DMS53 treated with DMSO at 0.1 percent for 48 hours (cell line): ENCODE data around the gene AMIGO3.
A peak's percentile ranks its signal among the peaks of the same experiment; 100 is the strongest.
"Not testable (repeated sequence)": the region's sequence is repeated elsewhere in the genome, so short reads cannot be mapped to it uniquely, and the experiment has no call there.

ENCODE experiments used
- DNase-seq: peaks from one replicate; lab custom pipeline; 2025; ENCODE audit not compliant: unreplicated experiment; lab: John Stamatoyannopoulos, UW

AMIGO3 gene, protein sequence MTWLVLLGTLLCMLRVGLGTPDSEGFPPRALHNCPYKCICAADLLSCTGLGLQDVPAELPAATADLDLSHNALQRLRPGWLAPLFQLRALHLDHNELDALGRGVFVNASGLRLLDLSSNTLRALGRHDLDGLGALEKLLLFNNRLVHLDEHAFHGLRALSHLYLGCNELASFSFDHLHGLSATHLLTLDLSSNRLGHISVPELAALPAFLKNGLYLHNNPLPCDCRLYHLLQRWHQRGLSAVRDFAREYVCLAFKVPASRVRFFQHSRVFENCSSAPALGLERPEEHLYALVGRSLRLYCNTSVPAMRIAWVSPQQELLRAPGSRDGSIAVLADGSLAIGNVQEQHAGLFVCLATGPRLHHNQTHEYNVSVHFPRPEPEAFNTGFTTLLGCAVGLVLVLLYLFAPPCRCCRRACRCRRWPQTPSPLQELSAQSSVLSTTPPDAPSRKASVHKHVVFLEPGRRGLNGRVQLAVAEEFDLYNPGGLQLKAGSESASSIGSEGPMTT

DNA sequence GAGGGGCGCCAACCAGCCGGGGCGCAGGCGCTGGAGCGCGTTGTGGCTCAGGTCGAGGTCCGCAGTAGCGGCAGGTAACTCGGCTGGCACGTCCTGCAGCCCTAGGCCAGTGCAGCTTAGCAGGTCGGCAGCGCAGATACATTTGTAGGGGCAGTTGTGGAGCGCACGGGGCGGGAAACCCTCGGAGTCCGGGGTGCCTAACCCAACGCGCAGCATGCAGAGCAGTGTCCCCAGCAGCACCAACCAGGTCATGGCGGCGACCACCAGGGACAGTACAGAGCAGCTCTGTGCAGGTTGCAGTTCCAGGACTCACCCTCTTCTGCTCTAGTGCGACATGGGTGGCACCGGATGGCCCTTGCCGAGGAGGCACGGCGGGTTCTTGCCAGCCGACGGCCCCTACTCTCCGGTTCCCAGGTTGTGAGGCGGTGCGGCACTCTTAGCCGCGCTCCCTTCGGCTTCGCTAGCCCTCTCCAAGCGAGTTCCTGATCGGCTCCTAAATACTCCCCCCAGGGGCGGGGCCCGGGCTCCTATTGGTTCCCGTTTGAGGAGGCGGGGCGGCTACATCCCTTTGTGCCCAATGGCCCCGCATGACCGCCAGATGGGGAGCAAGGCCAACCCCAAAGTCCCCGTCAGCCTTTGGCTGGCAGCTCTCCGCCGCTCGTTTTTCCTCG is at the start of gene AMIGO3:
AMIGO3 (minus strand) TSS at position 471 of the 671 bp plus-strand sequence; CDS start at position 252, 219 bp downstream.
- DNase-seq = peak; percentile 47

DNA sequence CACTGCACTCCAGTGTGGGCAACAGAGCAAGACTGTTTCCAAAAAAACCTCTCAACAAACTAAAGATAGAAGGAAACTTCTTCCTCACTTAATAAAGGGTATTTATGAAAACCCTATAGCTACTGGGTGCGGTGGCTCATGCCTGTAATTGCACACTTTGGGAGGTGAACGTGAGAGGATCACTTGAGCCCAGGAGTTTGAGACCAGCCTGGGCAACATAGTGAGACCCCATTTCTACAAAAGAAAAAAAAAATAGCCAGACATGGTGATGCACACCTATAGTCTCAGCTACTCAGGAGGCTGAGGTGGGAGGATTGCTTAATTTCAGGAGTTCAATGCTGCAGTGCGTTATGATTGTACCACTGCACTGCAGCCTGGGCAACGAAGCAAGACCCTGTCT is 44.5 kb upstream of the AMIGO3 start:
- no peak for DNase-seq

DNA sequence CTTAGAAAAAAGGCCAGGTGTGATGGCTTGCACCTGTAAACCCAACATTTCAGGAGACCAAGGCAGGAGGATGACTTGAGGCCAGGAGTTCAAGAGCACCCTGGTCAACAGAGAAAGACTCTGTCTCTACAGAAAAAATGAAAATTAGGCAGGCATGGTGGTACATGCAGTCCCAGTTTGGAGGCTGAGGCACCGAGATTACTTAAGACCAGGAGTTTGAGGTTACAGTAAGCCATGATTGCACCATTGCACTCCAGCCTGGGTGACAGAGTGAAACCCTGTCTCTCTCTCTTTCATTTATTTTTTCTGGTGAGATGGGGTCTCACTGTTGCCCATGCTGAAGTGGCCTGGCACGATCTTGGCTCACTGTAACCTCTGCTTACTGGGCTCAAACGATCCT is 42.2 kb upstream of the AMIGO3 start:
- DNase-seq = no peak

DNA sequence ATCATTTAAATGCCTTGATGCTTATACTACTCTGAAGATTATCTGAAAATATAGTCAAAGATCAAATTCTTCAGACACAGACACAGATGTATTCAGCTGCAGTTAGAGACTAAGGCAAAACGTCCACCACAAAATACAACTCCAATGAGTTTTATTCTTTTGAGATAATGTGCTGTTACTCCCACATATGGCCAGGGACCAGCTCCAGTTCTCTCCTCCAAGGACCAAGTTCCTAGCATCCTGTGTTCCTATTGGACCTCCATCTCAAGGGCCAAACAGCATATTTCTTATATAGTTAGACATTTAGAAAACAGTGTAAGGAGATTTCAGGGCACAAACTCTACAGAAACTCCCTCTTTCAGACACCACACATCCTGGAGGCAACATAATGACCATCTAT is 39.7 kb upstream of the AMIGO3 start:
- no peak for DNase-seq

DNA sequence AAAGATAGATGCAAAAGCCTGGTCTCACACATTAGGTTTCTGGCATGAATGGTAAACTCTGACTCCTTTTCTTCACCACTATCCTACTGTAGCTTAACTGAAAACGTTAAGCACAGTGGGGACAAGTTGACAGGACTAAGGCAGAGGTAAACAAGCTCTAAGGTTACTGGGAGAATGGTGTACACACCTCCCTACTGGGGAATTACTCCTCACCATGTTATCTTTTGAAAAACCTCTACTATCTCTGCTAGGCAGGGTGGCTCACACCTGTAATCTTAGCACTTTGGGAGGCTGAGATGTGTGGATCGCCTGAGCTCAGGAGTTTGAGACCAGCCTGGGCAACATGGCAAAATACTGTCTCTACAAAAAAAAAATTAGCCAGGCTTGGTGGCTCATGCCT is 37.7 kb upstream of the AMIGO3 start:
- DNase-seq = no peak

DNA sequence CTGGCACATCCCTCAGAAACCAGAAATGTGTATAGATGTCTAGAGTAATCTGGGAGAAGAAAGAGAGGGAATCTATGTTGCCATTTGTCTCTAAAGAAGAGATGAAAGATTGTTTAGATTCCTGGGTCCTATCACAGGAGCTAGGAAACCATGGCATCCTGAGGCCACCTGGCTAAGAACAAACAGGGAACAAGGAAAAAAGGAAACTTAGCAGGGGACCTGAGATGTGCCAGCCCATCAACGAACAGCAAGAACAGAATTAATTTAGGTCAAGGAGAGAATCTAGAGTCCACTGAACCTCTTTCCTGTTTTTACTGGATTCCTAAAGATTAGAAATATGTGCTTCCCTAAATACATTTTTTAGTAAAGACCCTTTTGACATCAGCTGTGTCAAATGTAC is 36.6 kb upstream of the AMIGO3 start:
- DNase-seq = no peak

DNA sequence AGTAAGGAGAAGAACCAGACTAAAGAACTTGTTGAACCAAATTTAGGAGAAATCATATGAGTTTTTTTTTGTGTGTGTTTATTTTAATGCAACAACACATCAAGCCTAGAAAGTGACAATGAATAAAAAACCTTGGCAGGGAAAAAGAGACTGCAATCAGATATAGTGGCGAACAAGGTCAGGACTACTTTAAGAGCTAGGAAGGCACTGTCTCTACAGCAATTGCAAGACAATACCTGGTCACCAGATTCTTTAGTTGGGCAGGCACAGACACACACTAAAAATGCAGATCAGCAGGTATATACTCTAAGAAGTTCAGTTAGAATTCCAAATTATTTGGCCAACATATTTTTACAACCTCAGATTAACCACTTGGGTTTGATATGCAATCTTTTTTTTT is 35.1 kb upstream of the AMIGO3 start:
- no peak for DNase-seq

DNA sequence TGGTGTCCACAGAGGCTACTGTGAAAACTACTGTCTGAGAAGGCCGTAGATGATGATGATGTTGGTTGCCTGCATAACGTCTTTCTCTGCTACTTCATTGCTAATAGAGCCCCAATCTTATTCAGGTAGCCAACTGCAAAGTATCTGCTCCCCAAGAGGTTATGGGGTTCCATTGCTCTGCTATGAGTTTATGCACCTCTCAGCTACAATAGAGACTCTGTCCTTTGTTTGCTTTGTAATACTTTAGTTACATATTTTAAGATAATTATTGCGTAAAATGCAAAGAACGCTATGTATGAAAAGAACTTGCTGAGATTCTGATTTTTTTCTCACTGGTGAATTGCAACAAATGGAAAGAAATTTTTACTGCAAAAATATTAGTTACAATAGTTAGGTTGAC is 32.0 kb upstream of the AMIGO3 start:
- no peak for DNase-seq

DNA sequence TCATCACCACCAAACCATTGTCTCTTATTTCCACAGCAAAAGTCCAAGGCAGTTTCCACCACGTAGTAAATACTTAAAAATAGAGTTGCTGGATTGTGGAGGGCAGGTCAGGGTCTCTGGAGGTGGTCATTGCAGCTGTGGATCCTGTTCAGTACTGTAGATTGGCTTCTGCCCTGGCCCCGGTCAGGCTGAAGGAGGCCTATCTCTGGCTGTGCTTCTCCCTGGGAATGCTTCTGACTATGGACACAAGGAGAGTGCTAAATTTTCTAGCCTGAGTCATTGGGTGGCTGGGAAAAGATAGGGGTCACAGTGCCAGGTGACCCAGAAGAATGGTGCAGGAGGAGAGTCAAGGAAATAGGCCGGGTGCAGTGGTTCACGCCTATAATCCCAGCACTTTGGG is 30.6 kb upstream of the AMIGO3 start:
- DNase-seq = no peak

DNA sequence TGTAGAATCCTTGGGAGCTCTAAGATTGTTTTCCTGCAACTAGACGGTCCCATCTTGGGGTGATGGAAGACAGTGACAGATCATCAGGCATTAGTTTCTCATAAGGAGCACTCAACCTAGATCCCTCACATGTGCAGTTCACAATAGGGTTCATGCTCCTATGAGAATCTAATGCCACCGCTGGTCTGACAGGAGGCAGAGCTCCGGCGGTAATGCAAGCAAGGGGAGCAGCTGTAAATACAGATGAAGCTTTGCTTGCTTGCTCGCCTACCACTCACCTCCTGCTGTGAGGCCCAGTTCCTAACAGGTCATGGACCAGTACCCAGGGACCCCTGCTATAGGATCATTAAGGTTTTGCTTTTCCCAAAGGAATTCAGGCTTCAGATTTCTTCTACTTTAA is 29.4 kb upstream of the AMIGO3 start:
- DNase-seq = not testable (repeated sequence)

DNA sequence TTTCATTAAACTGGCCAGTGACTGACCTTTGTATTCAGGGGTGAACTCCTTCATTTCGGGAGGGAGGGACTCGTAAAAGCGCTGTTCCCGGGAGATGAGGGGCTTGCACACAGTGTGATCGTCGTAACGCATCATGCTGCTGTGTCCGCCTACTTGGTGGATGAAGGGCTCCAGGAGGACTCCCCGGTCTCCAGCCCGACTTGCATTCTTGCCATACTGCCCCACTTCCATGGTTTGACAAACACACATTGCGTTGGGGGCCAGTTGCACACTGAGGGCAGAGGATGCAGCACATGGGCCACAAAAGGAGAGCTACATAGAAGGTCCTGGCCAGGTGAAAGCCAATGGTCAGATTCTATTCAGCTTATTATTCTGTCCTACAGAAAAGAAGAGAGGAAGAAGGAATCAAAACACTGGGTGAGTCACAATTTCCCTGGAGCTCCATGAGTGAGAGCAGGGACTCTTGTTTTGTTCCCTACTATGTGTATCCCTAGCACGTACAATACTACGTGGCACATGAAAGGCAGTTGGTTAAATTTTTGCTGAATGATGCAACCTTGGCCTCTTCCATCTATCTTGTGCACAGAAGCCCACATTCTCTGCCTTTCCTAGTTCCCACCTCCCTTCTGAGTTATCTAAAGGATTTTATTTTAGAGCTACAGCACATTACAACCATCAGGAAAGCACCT is 28.5 kb upstream of the AMIGO3 start:
- DNase-seq = no peak

DNA sequence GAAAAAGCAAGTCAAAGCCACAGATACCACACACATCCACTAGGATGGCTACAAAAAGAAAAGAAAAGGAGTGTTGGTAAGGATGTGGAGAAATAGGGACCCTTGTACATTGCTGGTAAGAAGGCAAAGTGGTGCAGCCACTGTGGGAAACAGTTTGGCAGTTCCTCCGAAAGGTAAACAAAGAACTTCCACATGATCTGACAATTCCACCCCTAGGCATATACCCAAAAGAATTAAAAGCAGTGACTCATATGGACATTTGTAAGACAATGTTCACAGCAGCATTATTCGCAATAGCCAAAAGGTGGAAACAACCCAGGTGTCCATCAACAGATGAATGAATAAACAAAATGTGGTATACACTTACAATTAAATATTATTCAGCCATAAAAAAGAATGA is 26.5 kb upstream of the AMIGO3 start:
- no peak for DNase-seq

DNA sequence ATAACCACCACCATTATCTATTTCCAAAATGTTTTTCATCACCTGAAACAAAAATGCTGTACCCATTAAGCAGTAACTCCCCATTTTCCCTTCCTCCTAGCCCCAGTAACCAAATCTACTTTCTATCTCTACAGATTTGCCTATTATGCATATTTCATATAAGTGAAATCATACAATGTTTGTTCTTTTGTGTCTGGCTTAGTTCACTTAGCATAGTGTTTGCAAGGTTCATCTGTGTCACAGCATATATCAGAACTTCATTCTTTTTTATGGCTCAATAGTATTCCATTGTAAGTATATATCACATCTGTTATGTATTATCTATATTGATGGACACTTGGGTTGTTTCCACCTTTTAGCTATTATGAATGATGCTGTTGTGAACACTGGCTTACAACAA is 20.9 kb upstream of the AMIGO3 start:
- no peak for DNase-seq

DNA sequence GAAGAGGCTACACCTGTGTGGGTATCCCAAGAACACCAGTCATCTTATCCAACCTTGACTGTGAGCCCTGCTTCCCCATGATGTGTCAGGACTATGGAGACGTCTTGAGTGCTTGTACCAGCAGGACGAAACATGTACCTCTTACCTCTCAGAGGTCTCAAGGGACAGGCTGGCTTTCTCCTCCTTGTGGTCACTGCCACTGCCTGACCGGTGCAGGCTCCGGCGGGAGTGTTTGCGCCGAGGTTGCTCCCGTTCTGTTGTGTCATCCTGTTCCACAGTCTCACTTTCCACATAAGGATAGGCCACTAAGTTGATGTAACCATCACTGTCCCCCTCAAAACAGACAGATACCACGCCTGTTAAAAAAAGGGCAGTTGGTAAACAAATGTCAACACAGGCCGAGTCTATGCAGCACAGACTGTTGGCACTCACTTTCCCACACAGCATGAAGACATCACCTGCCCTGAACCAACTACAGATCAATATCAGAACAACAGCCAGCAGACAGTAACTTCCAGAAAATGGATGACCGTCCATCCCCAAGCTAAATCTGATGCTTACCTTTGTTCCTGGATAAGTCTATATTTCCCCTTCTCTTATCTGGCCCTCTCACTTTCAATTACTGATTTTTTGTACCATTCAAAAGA is 18.7 kb upstream of the AMIGO3 start:
- no peak for DNase-seq

DNA sequence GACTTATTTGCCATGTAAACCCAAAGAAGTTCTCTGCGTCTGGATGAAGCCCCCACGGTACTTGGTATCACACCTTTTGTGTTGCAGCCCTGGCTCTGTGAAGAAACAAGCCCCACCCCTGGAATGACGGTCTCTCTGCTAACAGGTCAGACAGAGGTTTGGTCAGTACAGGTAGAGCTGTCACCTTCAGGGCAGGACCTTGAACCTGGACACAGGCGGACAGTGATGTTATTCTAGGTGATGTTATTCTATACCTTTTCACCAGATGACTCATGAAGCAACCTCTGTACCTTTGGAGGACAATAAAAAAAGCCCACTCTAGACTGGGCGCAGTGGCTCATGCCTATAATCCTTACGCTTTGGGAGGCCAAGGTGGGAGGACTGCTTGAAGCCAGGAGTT is 15.3 kb upstream of the AMIGO3 start:
- no peak for DNase-seq

DNA sequence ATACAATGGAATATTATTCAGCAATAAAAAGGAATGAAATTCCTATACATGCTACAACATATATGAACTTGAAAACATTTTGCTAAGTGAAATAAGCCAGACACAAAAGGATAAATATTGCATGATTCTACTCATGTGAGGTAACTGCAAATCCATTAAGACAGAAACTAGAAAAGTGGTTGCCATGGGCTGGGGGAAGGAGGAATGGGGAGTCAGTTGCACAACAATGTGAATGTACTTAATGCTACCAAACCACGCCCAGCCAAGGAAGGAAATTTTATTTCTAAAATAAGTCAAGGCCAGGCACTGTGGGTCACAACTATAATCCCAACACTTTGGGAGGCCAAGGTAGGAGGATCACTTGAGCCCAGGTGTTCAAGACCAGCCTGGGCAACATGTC is 14.1 kb upstream of the AMIGO3 start:
- DNase-seq = no peak

DNA sequence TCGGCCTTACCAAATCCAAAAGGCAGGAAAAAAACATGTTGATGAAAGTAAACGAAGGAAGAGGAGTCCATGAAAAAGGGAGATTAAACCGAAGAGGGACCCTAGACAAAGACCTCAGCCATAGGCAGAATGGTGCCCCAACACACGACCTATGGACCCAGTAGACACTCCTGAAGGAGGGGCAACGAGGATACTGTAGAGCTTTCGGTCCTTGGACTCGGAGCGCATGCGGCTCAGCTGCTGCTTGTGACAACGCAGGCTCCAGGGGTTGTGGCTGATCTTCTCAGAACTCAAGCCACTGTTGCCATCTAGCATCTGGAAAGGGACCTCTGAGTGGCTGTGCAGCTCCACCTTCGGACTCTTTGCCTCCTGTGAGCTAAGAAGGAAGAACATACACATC is 13.1 kb upstream of the AMIGO3 start:
- no peak for DNase-seq

DNA sequence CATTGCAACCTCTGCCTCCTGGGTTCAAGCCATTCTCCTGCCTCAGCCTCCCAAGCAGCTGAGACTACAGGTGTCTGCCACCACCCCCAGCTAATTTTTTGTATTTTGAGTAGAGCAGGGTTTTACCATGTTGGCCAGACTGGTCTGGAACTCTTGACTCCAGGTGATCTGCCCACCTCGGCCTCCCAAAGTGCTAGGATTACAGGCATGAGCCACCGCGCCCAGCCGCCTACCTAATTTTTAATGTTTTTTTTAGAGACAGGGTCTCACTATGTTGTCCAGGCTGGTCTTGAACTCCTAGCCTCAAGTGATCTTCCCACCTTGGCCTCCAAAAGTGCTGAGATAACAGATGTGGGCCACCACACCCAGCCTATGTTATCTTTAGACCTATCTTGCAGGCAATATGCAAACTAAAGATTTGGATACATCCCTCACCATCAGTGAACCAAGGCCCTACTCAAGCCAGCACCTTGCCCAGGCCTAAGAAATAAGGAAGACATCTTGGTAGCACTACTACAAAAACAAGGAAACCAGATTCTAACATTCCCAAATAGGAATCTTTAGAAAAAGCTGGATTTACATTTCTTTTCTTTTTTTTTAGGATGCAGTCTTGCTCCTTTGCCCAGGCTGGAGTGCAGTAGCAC is 10.6 kb upstream of the AMIGO3 start:
- DNase-seq = no peak

DNA sequence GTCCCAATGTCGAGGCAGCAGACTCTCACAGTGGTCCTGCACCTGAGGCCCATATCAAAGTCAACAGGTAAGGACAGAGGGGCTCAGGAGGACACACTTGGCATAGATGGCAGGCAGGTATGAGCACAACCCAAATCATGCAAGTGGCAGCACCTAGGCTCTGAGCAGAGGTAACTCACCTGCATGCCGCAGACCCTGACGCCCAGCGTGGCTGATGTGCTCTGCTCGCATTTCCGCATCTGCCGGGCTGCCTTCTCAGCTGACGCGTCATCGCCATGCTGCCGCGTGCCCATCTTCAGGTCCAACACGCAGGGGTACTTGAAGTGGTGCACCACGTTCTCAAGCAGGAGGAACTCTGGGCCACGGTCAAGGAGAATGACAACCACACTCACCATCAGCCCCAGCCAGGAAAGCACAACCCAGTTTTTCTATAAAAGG is 8.5 kb upstream of the AMIGO3 start:
- DNase-seq = no peak

DNA sequence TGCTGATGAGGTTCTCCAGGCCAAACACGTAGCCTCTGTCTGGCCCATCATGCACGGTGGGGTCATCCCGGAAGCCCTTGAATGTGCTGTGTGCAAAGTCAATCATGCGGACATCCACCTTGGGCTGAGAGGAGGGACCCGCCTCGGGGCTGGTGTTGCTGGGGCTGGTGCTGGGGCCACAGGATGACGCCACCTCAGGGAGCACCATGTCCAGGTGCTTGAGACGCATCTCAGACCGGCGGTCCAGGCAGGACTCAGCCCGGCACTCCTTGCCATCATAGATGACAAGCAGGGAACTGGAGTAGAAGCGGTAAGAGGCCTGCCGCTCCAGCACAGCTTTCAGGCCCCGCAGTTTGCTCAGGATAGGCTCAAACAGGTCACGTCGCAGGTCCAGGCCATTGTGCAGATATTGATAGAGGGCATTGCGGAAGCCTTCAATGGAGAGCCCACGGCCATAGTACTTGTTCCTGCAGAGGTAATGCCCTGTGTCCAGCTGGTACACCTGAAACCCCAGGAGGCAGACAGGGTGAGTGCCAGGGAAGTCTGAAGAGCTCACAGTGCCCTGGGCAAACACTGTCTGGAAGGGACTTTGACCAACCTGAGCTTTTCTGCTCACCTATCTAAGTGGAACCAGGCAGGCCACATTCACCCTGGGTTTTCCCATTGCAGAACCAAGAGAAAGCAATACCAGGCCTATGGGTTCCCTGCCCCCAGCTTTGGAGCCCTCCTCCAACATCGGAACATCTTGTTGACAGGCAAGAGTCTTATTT is 7.9 kb upstream of the AMIGO3 start:
- DNase-seq = no peak
